Measurements from ENCODE around the gene DNAJC10. TPM values are rescaled to one million over a fixed set of nuclear protein-coding genes. Genes with fewer than 3 reads are reported as not detected.

DNAJC10 gene
- total and polyA plus RNA-seq, 2 of the 4 experiments (the other 2 are of a cell fraction): 34.6 to 53.2 TPM

DNA sequence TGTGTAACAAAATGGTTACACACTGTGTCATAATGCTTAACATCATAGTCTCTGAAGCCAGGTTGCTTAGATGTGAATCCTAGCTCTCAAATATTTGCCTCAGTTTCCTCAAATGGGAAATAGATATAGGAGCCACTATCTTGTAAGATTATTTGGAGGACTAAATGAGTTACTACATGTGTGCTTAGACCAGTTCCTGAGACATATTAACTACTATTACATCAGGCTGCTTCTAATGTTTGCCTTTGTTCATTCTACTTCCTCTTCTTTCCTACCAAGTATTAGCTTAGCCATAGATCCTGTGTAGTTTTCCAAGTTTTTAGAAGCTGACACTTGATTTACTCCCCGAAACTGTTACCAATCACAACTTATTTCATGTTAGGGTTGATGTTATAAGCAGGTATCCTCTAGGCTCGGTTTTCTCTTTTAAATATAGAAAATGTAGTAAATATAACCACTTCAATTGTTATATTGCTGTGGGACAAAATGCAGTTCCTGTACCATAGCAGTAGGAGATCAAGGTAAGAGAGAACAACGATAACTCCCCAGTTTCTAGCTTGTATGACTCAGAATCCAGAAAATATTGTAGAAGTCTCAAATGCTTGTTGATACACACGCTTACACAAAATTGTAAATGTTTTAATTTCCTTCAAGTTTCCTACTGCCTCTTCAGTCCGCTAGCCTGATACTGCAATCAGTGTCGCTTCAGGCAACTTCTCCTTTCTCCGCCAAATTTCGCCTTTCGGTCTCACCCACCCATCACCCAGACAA lies 751 bp upstream of the DNAJC10 start (continued):
- no peak for TF ChIP-seq MXI1 (IDR thresholded peaks at IDR 0.05; ENCODE audit: borderline replicate concordance, low read depth, low read length)

- peak overlapping the region; percentile 84 for H3K56ac ChIP-seq (ENCODE audit: extremely low read depth, insufficient read depth, low read length)
- ATAC-seq (ENCODE audit: low read depth): no peak
- peak overlapping the region; percentile 76 for H3K9ac ChIP-seq (ENCODE audit: low read depth, low read length)
- ChIA-PET CTCF (no interaction called here), POLR2A (ENCODE audit: unreplicated experiment) (interaction anchor here (0.7 kb wide), 1 partner anchor 56 kb away, joined by 4 read pairs; no protein-coding TSS in a partner anchor)
- H4K5ac ChIP-seq (ENCODE audit: low read depth, low read length): peak overlapping the region; percentile 11
- peak overlapping the region; percentile 82 for H3K4me2 ChIP-seq (ENCODE audit: low read depth, low read length)
- peak overlapping the region; percentile 67; the same call in 1 of the 2 replicates for H2AK5ac ChIP-seq (ENCODE audit: low read depth, low read length)
- intact Hi-C loops (cut with micrococcal nuclease): loop anchor here (5.0 kb wide), 1 partner anchor 49 kb away; no protein-coding TSS in a partner anchor
- peaks cover 3% of the 10 kb centered on the region; the same call in 1 of the 2 replicates for H3K4me1 ChIP-seq (ENCODE audit: control insufficient read depth, insufficient read depth, low read length)
- H4K20me1 ChIP-seq (ENCODE audit: insufficient read depth, low read length): no peaks in the 10 kb centered on the region
- H3K9me1 ChIP-seq (ENCODE audit: insufficient read depth, low read length): no peaks in the 10 kb centered on the region
- peak overlapping the region; percentile 65 for H2BK5ac ChIP-seq (ENCODE audit: low read depth, low read length, poor library complexity, severe bottlenecking)
- peak overlapping the region; percentile 99 for H2AFZ ChIP-seq (replicated peaks; ENCODE audit: low read length, poor library complexity)
- H3K36me3 ChIP-seq (ENCODE audit: control insufficient read depth, insufficient read depth, low read length): no peaks in the 10 kb centered on the region
- H2BK120ac ChIP-seq (ENCODE audit: low read depth, low read length): no peak overlapping the region
- WGBS, 2 experiments (ENCODE audit: extremely low coverage in 2 of 2, insufficient read length in 1 of 2): 14% methylated on average over 1 of the region's 12 CpGs; no CpG with 5 or more reads in 1 of the 2 experiments
- H3K14ac ChIP-seq (replicated peaks; ENCODE audit: low read depth, low read length): peak overlapping the region; percentile 75
- H3K27ac ChIP-seq (ENCODE audit: insufficient read depth, low read length): peak overlapping the region; percentile 34
- H3K4me3 ChIP-seq (ENCODE audit: insufficient read depth, low read depth, low read length): peak overlapping the region; percentile 95
- no peak for TF ChIP-seq RCOR1 (IDR thresholded peaks at IDR 0.05; ENCODE audit: insufficient replicate concordance, low read length)
- no peak for TF ChIP-seq BHLHE40 (IDR thresholded peaks at IDR 0.05; ENCODE audit: low read depth, low read length)
- no peak for TF ChIP-seq CTCF (conservative IDR thresholded peaks at IDR 0.05; ENCODE audit: low read depth, low read length)
- TF ChIP-seq USF2 (IDR thresholded peaks at IDR 0.05; ENCODE audit: low read depth, low read length): no peak
- TF ChIP-seq MXI1 (IDR thresholded peaks at IDR 0.05; ENCODE audit: borderline replicate concordance, low read depth, low read length): no peak
- no peak for TF ChIP-seq CEBPB (IDR thresholded peaks at IDR 0.05; ENCODE audit: low read depth, low read length)
- no peak for TF ChIP-seq SMC3 (IDR thresholded peaks at IDR 0.05; ENCODE audit: low read depth, low read length)
- TF ChIP-seq POLR2A (IDR thresholded peaks at IDR 0.05; ENCODE audit: low read depth, low read length): no peak
- no peak for TF ChIP-seq ELK1 (IDR thresholded peaks at IDR 0.05; ENCODE audit: borderline replicate concordance, low read depth, low read length)
- TF ChIP-seq NFE2L2 (IDR thresholded peaks at IDR 0.05; ENCODE audit: low read depth, low read length): no peak
- H2AK9ac ChIP-seq (replicated peaks; ENCODE audit: low read depth, low read length, poor library complexity): peak overlapping the region; percentile 93
- dilution Hi-C loops (cut with HindIII; ENCODE audit: low sequenced_read_pairs, unreplicated experiment): no loop called here
- peak overlapping the region; percentile 89 for H3K23ac ChIP-seq (ENCODE audit: low read depth, low read length)
- peak overlapping the region; percentile 66 to 80 for H4K8ac ChIP-seq (ENCODE audit: low read depth in 2 of 2, low read length in 2 of 2)
- no TSS peak for BruUV-seq (replicated peaks)
- no peaks in the 10 kb centered on the region for H3K27me3 ChIP-seq (ENCODE audit: control insufficient read depth, insufficient read depth, low read length)
- H3K18ac ChIP-seq (ENCODE audit: low read depth, low read length): no peak overlapping the region
- H2BK15ac ChIP-seq (ENCODE audit: low read depth, low read length): no peak overlapping the region
- no peaks in the 10 kb centered on the region for H3K9me3 ChIP-seq (ENCODE audit: control insufficient read depth, insufficient read depth, low read length)
- peak; percentile 27 for DNase-seq
- H3K4ac ChIP-seq (ENCODE audit: low read depth, low read length): peak overlapping the region; percentile 86
- in situ Hi-C loops (cut with MboI; ENCODE audit: low sequenced_read_pairs): no loop called here
- no peak overlapping the region for H2BK20ac ChIP-seq (ENCODE audit: low read depth, low read length)
- peak overlapping the region; percentile 30; the same call in 1 of the 2 replicates for H4K91ac ChIP-seq (ENCODE audit: insufficient read depth, low read depth, low read length)
- H3K79me1 ChIP-seq (ENCODE audit: low read depth in 1 of 2, low read length in 2 of 2): peaks cover 7 to 11% of the 10 kb centered on the region in 2 experiments
Measured at GRCh38 chr2:182716650-182716979, 558 bp downstream of the DNAJC10 start.
